ENCODE measurements around the gene TESMIN. TPM values are rescaled to one million over a fixed set of nuclear protein-coding genes. Genes with fewer than 3 reads are reported as not detected.

TESMIN gene
- polyA plus RNA-seq, 1 donor = 0.53 TPM

DNA sequence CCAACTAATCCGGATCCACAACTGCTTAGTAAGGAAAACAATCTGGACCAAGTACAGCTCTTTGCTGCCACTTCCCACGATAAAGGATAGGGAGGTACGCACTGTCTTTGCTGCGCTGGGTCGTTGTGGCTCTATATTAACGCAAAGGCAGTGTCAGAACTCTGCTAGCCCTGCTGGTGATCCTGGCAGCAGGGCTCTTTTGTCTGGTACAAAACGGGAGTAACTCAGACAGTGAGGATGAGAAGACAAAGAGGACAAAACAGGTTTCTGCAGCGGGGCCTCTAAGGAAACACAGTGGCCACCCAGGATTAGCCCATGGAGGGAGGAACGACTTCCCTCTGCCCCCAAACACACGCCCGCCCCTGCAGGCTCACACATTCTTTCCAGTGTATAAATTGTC is 40.9 kb downstream of the TESMIN start:
- DNase-seq (ENCODE audit: low read depth) = no peak

DNA sequence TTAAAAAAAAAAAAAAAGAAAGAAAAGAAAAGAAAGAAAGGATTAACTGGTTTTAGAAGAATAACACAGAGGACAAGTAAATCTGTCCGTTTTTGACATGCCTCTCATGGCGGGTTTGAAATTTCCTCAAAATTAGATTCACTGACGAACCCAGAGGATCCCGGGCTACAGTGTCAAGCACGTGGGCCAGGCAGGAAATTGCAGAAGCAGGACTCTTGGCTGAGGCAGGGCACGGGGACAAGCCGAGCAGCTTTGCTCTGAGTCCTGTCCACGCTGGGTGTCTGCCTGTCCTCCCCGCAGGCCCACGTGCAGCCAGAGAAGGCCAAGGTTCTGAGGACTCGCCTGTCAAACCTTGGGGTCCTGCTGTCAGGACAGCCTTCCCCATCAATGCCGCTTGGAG is 42.3 kb downstream of the TESMIN start:
- no peak for DNase-seq (ENCODE audit: low read depth)

DNA sequence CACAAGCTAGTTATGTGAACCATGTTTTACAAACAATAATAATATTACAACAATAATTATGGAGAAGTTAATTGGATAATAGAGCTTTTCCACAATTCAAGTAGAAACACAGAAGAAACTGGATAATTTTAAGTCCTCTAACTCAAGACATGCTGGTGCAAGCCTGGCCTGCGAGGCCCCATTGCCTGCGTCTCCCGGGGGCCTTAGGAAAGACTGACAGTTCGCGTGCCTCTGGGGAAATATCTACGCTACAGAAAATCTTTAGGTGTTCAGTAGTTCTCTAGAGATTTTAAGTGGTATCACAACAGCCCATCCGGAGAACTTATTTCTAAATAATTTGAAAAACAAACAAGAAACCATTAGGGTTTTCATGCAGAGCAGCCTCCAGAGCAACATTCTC is 43.8 kb downstream of the TESMIN start:
- DNase-seq (ENCODE audit: low read depth) = no peak

DNA sequence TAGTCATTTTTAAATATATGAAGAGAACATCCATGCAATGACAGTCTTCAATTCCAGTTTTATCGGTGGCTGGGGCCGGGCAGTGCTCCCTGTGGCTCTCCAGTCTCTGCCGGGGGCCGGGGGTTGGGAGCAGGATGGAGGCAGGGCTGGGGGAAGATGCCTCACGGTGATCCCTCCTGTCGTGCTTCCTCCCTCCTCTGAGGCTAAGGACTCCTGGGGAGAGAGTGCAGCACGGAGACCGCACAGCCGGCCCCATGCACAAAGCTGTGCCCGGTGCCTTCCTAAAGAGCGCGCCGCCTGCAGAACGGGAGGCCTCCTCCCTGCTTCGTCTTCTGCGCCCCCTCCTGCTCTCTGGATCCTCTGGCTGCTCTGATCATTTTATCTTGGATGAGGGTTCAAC is 46.4 kb downstream of the TESMIN start:
- DNase-seq (ENCODE audit: low read depth) = no peak

DNA sequence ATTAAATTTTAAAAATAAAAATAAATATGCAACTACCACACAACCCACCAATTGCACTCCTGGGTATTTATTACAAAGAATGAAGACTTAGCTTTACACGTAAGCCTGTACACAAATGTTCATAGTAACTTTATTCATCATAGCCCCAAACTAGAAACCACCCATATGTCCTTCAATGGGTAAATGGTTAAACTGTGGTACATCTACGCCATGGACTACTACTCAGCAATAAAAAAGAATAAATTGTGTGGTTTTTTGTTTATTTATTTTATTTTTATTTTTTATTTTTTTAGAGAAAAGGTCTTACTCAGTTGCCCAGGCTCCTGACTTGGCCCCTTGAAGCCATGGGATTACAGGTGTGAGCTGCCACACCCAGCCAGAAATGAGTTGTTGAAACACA is 52.3 kb downstream of the TESMIN start:
- no peak for DNase-seq (ENCODE audit: low read depth)

DNA sequence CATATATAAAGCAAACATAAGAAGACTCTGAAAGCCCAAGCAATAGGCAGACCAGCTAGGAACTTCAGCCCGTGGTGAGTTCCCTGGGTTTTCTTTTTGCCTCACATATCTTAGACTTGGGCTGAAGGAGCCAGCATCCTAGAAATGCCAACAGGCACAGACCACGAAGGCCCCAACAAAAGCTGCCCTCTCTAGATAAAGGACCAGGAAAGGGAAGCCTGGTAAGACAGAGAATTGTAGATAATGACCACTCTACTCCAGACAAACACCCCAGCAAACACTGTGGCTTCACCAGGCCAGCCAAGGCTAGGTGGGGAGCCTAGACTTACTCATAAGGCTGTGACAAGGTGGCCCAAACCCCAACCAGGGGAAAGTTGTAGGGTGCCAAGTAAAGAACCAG is 55.8 kb downstream of the TESMIN start:
- DNase-seq (ENCODE audit: low read depth) = no peak

DNA sequence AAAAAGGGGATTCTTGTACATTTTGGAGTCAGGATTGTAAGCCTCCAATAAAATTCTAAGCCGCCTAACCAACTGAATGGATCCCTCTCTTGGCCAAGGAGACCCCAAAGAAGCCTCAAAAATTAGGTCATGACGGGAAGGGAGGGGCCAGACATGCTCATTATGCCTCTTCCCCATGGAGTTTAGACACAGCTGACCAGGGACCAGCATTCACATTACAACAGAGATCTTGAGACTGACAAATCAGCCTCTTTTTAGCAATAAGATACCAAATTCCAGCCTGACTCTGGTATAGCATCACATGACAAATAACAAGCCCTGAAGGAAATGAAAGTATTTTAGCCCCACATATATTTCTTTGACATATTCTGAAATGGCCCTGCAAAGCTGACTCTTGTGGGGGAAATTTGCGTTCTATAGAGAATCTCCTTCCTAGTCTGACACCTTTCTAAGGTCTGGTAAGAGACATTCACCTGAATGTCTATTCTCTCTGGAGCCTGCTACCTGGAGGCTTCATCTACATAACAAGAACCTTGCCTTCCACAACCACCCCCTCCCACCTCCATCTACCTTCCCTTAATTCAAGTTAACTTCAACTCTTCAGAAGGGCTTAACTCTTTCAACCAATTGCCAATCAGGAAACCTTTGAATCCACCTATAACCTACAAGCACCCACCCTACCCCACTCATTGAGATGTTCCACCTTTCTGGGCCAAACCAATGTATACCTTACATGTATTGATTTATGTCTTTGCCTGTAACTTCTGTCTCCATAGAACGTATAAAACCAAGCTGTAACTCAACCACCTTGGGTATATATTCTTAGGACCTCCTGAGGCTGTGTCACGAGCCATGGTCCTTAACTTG is 56.7 kb downstream of the TESMIN start:
- no peak for DNase-seq (ENCODE audit: low read depth)

DNA sequence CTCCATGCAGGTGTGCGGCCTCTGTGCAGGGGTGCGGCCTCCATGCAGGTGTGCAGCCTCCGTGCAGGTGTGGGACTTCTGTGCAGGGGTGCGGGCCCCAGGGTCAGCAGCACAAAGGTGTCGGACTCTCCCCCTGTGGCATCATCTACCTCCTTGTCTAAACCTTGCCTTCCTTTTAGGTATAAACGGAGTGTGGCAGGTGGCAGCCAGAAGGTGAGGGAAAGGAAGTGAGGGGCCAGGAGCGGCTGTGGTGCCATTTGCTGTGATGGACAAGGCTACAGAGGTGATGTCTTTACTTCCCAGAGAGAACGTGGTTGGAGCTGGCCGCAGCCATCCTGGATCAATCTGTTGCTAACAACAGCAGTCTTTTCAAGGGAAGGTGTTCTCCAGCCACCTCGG is 57.8 kb downstream of the TESMIN start:
- DNase-seq (ENCODE audit: low read depth) = no peak

DNA sequence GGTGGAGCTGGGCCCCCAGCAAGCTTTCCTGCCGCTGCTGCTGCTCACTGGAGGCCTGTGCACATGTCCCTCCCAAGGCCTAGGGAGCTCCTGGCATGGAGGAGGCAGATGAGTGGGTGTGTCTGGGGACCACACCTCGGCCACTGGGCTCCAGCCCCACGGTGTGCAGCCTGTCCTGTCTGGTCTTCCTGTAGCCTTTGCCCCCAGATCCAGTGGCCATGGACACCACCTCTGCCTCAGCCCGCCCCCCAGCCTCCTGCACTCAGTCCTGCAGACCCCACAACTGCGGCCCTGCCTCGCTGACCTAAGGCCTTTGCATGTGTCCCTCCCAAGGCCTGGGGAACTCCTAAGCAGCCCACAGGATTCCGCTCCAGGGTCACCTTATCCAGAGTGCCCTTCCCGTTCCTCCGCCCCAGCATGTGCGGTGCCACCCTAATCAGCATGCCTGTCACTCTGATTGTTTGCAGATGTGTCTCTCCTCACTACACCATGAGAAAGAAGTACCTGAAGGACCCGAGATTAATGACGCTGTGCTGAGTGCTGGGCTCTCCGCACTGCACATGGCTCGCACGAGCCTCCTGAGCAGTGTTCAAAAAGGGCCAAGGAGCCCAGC is 58.3 kb downstream of the TESMIN start:
- no peak for DNase-seq (ENCODE audit: low read depth)

DNA sequence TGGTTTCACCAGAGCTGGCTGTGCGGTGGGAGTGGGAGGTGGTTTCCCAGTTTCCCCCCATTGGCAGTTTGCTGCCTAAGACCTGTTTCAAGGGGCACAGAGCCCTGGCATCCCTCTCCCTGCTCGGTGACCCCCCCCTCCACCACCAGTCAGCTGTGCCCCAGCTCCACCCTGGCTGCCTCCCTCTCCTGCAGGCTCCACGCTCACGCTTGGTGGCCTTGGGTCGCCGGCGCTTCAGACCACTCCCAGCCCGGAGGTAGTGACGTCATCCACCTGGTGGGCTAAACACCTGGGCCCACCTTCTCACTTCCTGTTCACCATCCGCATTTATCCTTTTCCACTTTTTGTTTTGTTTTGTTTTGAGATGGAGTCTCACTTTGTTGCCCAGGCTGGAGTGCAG is 59.2 kb downstream of the TESMIN start:
- DNase-seq (ENCODE audit: low read depth) = no peak

DNA sequence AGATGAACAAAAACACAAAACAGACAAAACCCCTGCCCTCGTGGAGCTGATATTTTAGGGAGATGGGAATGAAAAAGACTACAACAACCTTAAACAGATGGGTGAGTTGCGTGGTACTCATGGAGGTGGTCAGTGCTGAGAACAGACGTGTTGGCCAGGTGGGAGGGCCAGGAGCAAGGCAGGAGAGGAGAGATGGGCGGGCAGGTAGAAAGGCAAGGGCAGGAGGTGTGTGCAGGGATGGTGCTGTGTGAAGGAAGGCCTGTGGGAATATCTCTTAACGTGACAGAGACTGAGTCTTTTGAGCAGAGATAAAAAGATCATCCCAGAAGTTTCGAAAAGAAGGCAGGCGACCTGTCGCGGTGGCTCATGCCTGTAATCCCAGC is 59.9 kb downstream of the TESMIN start:
- no peak for DNase-seq (ENCODE audit: low read depth)

DNA sequence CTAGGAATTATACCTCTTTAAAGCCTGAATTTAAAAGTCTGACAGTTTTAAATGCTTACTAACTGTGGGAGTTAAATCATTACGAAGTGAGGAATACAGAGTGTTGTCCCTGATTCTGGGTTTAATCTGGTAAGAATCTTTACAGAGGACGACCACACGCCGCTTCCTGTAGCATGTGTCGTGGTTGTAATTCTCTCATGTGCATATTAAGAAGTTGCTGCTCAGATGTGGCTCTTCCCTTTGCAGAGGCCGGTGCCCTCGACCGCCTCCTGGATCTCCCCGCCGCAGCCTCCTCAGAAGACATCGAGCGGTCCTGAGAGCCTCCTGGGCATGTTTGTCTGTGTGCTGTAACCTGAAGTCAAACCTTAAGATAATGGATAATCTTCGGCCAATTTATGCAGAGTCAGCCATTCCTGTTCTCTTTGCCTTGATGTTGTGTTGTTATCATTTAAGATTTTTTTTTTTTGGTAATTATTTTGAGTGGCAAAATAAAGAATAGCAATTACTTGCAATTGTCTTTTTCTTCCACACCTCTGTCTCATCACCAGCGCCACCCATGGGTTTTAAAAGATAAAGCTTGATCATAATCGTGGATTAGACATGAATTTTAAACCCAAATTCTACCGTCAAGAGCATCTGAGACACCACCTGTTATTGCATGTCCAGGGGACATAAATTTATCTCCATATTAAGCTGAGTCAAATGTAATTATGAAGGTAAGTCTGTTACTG is 60.5 kb downstream of the TESMIN start:
- no peak for DNase-seq (ENCODE audit: low read depth)

DNA sequence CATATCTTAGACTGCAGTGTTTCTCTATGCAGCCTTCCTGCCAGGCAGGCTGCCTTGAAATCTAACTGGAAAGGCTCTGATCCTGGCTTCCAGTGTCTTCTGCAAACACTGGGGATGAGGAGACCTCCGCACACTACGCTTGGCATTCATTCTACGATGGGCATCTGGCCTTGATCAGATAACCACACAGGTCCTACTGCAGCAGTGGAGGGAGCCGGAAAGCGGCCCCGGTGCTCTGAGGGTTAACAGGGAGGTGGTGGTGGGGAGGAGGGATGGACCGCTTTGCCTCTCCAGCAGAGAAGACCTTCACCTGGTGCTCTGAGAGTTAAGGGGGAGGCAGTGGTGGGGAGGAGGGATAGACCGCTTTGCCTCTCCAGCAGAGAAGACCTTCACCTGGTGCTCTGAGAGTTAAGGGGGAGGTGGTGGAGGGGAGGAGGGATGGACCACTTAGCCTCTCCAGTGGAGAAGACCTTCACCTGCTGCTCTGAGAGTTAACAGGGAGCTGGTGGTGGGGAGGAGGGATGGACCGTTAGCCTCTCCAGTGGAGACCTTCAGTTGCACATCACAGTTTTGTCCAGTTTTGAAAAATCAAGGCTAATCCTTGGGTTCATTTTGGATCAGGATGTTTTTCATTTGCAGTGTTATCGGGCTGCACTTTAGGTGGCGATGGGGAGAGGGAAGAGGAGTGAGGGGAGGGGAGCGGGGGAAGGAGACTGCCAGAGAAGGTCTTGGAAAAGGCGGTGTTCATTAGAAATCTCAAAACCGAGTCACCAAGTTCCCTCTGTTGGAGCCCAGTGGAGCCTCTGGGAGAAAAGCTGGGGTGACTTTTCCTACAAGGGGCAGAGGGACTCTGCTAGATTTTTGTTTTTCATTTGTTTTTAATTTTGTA is 61.3 kb downstream of the TESMIN start:
- no peak for DNase-seq (ENCODE audit: low read depth)

DNA sequence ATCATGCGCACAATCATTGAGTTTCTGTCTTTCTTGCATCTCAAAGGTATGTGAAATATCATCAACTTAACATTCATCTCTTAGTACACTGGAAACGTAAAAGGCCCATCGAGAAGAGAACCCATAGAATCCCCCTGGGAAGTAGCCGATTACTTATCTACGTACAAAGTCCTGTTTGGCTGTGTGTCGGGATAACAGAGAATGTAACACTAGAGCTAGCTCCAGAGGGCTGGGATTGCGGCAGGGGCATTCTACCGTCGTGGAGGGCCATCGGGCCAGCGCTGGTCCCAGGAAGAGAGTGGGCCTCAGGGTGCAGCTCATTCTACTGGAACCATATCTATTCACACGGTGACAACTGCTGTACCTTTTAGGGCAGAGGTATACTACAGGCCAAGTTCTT is 62.4 kb downstream of the TESMIN start:
- no peak for DNase-seq (ENCODE audit: low read depth)

DNA sequence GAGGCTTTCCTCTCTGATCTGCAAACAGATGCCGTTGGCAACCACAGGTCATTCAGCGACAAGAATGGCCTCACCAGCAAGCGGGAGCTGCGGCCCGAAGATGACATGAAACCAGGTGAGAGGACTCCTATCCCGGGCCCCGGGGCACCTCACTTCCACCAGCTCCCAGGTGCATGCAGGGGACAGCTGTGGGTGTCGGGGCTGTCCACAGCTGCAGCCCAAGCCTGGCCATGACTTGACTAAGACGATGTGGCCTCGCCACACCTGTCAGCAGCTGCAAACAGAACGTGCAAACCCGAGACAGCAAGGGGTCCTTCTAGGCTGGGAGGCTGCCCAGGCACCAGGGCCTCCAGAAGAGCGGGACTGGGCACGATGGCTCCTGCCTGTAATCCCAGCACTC is 63.3 kb downstream of the TESMIN start:
- no peak for DNase-seq (ENCODE audit: low read depth)

DNA sequence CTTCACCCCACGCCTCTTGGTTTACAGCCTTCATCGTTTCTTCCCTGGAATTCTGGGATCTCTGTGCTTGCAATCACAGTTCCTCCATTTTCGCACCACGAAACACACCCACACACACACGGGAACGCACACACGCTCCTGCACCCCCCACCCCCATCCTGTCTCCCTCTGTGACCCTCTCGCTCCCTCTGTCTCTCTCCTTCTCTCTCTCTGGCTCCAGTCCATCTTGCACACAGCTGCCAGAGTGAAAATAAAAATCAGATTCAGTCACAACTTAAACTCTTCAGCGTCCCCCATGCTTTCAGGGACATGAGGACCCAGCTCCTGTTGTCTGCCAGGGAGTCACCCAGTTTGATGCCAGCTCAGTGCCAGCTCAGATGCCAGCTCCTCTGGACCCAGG is 64.0 kb downstream of the TESMIN start:
- no peak for DNase-seq (ENCODE audit: low read depth)

DNA sequence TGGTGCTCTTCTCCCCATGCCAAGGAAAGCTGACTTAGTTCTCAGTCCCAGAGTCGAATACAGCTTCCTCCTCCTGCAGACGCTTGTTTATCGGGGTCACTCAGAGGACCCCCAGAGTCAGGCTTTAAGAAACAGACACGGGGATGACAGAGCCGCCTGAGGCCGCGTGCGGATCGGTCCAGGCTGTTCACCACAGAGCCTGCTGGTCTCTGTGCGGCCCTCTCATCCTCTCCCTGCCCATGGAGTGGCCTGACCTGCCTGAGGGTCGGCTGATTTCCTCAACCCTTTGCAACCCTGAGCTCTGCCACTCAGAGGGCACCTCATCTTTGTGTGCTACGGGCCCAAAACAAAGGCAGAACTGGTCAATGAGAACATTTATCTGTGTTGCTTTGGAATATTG is 64.8 kb downstream of the TESMIN start:
- DNase-seq (ENCODE audit: low read depth) = no peak

DNA sequence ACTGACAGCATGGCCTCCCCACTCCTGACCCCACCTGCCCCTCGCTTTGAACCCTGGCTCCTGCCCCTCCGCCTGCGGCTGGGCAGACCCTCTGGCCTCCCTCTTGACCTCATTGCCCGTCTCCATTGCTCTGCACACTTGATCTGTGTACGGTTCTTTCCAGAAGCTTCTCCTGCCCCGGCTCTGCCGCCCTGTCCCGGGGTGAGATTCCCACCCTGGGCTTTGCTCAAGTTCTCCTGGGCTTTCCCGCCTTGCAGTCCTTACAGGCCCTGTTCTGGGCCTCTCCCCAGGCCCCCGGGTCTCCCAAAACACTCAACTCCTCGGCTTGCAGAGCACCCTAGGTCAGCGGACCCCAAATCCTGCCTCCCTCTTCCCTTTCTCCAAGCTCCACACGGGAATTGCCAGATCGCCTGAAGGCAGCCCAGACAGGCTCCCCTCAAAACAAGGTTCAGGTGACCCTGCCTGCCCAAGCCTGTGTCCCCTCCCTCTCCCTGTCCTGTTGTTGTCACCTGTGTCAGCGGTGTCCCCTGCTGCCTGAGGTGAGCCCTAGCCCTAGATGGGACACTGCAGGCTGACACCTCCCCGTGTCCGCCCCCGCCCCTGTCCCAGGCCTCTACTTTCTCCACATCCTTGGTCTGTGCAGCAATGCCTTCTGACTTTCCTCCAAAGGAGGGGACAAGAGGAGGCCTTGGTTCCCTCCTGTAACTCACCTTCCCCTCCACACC is 65.5 kb downstream of the TESMIN start:
- DNase-seq (ENCODE audit: low read depth) = no peak

DNA sequence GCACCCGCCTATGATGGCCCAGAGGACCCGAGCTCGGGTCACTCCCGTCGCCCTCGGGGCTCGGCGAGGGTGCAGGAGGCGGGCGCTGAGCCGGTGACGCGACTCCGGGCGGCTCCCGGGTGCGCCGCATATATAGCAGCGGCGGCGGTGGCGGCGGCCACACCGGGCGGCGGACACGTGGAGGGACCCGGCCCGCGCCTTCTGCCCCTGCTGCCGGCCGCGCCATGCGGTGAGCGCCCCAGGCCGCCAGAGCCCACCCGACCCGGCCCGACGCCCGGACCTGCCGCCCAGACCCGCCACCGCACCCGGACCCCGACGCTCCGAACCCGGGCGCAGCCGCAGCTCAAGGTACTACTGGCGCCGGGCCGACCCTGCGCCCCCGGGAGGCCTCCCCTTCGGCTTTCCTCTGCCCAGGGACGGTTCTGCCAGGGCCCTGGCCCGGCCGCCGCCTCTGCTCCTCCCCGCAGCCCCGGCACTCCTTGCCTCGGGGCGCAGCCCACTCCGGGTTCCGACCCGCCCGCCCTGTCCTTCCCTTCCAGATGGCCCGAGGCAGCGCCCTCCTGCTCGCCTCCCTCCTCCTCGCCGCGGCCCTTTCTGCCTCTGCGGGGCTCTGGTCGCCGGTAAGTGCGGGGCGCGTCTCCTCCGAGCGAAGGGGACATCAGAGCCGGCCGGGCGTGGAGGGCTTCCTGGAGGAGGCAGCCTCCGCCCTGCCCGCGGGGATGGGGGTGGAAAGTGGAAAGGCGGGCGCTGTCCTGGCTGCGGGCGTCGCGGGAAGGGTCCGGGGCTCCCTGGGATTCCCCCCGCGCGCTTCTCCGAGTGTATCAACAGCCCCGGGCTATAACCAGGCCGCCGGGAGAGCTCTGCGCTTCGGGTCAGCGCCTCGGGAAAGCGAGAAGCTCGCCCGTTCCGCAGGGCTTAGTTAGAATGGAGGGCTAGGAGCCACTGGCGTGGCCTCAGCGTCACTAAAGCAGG is 66.6 kb downstream of the TESMIN start, which contains the start of gene GAL:
Gene GAL (plus strand): TSS at position 160 of the 972 bp plus-strand sequence. CDS start 380 bp downstream, at position 540.
- DNase-seq (ENCODE audit: low read depth) = no peak

All from forelimb muscle (tissue), 1 donor.